Stomach (tissue), 9 donors: ENCODE data around the gene SYVN1. TPM values are rescaled to one million over a fixed set of nuclear protein-coding genes. Genes with fewer than 3 reads are reported as not detected.

Experiments used
- DNase-seq, 2 donors: peaks; one replicate each; pipeline versions ENCODE4 v3.0.0 to v3.0.0-alpha.2; 2013 to 2019
- H3K27ac ChIP-seq, 5 donors: fragments of 200-600 bp in 4 of 5; sonication (generic) in 4 of 5; one replicate each; pipeline ENCODE4 v1.5.1; 2013 to 2019; ENCODE audit warnings: mild to moderate bottlenecking in 1 of 5, moderate library complexity in 1 of 5
- H3K27me3 ChIP-seq, 3 donors: fragments of 200-600 bp; sonication (generic); one replicate each; pipeline ENCODE4 v1.5.1; 2017 to 2019; ENCODE audit warnings: mixed run types in 1 of 3
- H3K36me3 ChIP-seq, 4 donors: fragments of 200-600 bp; sonication (generic); 1 replicate in 3 of 4; 2 replicates in 1 of 4; pipeline ENCODE4 v1.5.1; 2016 to 2019
- H3K4me1 ChIP-seq, 4 donors: fragments of 200-600 bp; sonication (generic); one replicate each; pipeline ENCODE4 v1.5.1; 2016 to 2019
- H3K4me3 ChIP-seq, 4 donors: fragments of 200-600 bp; sonication (generic) in 3 of 4; one replicate each; pipeline ENCODE4 v1.5.1; 2016 to 2019; ENCODE audit warnings: mild to moderate bottlenecking in 1 of 4
- H3K9me3 ChIP-seq, 4 donors: fragments of 200-600 bp; sonication (generic); one replicate each; pipeline ENCODE4 v1.5.1; 2016 to 2019
- CTCF ChIP-seq, 7 experiments: fragments of 450-650 bp in 4 of 7; fragments of 200-600 bp in 3 of 7; sonication (generic) in 3 of 7; IDR thresholded peaks; one replicate each; pipeline ENCODE4 v1.5.1; 2016 to 2019; ENCODE audit warnings: antibody characterized with exemption in 7 of 7, control low read depth in 2 of 7, mild to moderate bottlenecking in 1 of 7
- EP300 ChIP-seq: sonication (generic); formaldehyde crosslinking; IDR thresholded peaks from one replicate; pipeline ENCODE4 v1.6.1; 2017; ENCODE audit warnings: antibody characterized with exemption
- POLR2A ChIP-seq, 4 donors: fragments of 450-650 bp; IDR thresholded peaks; one replicate each; pipeline ENCODE4 v1.6.1; 2016; ENCODE audit warnings: antibody characterized with exemption in 4 of 4, control low read depth in 2 of 4, mild to moderate bottlenecking in 1 of 4, moderate library complexity in 1 of 4
- POLR2AphosphoS5 ChIP-seq, 3 donors: sonication (generic); formaldehyde crosslinking; IDR thresholded peaks; one replicate each; pipeline ENCODE4 v1.6.1; 2016; ENCODE audit warnings: antibody characterized with exemption in 3 of 3
- WGBS, 5 donors: extraction: QIAGEN DNeasy Blood & Tissue Kit in 3 of 5; methylation state at CpG; one replicate each; pipeline versions ENCODE4 v1.1.5 to v1.1.7; 2013 to 2018; 5-methylcytosine and 5-hydroxymethylcytosine counted together
- intact Hi-C: fragments of 100-400 bp; cut with DNase I; formaldehyde crosslinking; loops from one replicate; pipeline ENCODE4 v1.15.1; 2023; ENCODE audit warnings: low total_unique reads
- polyA plus RNA-seq, 3 donors: library from polyadenylated mRNA; stranded (reverse); fragments of 200-250 nt; gene quantifications; one replicate each; pipeline ENCODE4 v1.2.3, GENCODE V29; 2013
- total RNA-seq, 5 donors: library from RNA; depleted of rRNA; stranded (reverse); fragments of >200 nt; gene quantifications; one replicate each; pipeline versions ENCODE4 v1.1.0 to v1.2.3, GENCODE V29; 2014 to 2016
- donor health status: healthy with polysubstance abuse.
- donor health status: Bipolar disorder and iron deficiency.
- donor health status: healthy.

SYVN1 gene
- total and polyA plus RNA-seq, 8 donors, result 7.2 to 75.3 (median 28.8) TPM

- H3K27ac ChIP-seq, result peak overlapping the region; percentile 24 to 54 (median 39)
- 89 to 94% (median 94%) methylated on average over 29 to 52 of the region's 52 CpGs for WGBS, 5 donors
- peaks cover 24 to 43% (median 42%) of the 10 kb centered on the region in 4 donors for H3K36me3 ChIP-seq
- intact Hi-C loops, result no loop called here
- H3K9me3 ChIP-seq, result no peaks in the 10 kb centered on the region
- no peak for DNase-seq
- peaks cover 0 to 2% (median 0%) of the 10 kb centered on the region in 3 donors for H3K27me3 ChIP-seq
- peaks cover 30 to 72% (median 63%) of the 10 kb centered on the region in 4 donors for H3K4me1 ChIP-seq
- H3K4me3 ChIP-seq, result peak overlapping the region in 1 of 4 donors; percentile 15
- TF ChIP-seq POLR2AphosphoS5 (IDR thresholded peaks at IDR 0.05) (no peak), POLR2A (IDR thresholded peaks at IDR 0.05) (no peak), CTCF (IDR thresholded peaks at IDR 0.05) (no peak), EP300 (no peak)
Measured at GRCh38 chr11:65107751-65108468, 26.4 kb downstream of the SYVN1 start.

GRCh38 chr11:65107078-65107477 lies 27.2 kb downstream of the SYVN1 start:
- peaks cover 26 to 72% (median 61%) of the 10 kb centered on the region in 4 donors for H3K4me1 ChIP-seq
- WGBS, 5 donors, result 91 to 98% (median 92%) methylated on average over 12 to 15 of the region's 15 CpGs
- peaks cover 24 to 51% (median 45%) of the 10 kb centered on the region in 4 donors for H3K36me3 ChIP-seq
- H3K9me3 ChIP-seq, result no peaks in the 10 kb centered on the region
- H3K4me3 ChIP-seq, result no peak overlapping the region
- no peaks in the 10 kb centered on the region for H3K27me3 ChIP-seq
- TF ChIP-seq POLR2A (IDR thresholded peaks at IDR 0.05), result no peak
- TF ChIP-seq CTCF (IDR thresholded peaks at IDR 0.05), result no peak
- no peak for TF ChIP-seq EP300
- no peak for DNase-seq
- intact Hi-C loops, result no loop called here
- H3K27ac ChIP-seq, result no peak overlapping the region

GRCh38 chr11:65104628-65105027 lies 29.7 kb downstream of the SYVN1 start:
- Histone ChIP-seq H3K27ac (peak overlapping the region in 2 of 5 donors; percentile 64 to 66), H3K4me3 (no peak overlapping the region), H3K27me3 (no peaks in the 10 kb centered on the region), H3K4me1 (peaks cover 10 to 64% (median 46%) of the 10 kb centered on the region in 4 donors), H3K9me3 (no peaks in the 10 kb centered on the region), H3K36me3 (peaks cover 21 to 54% (median 43%) of the 10 kb centered on the region in 4 donors)
- DNase-seq, result no peak
- TF ChIP-seq EP300, result no peak
- no peak for TF ChIP-seq CTCF (IDR thresholded peaks at IDR 0.05)
- TF ChIP-seq POLR2A (IDR thresholded peaks at IDR 0.05), result no peak
- TF ChIP-seq POLR2AphosphoS5 (IDR thresholded peaks at IDR 0.05), result no peak
- WGBS, 5 donors, result 35 to 64% (median 52%) methylated on average over 4 of the region's 4 CpGs
- intact Hi-C loops, result no loop called here

GRCh38 chr11:65103476-65103875 lies 30.8 kb downstream of the SYVN1 start:
- Histone ChIP-seq H3K36me3 (peaks cover 10 to 49% (median 41%) of the 10 kb centered on the region in 4 donors), H3K27ac (peak overlapping the region in 4 of 5 donors; percentile 24 to 73 (median 65))
- intact Hi-C loops, result no loop called here

More at GRCh38 chr11:65103476-65103875, 30.8 kb downstream of the SYVN1 start:
- peaks cover 10 to 61% (median 45%) of the 10 kb centered on the region in 4 donors for H3K4me1 ChIP-seq
- TF ChIP-seq POLR2AphosphoS5 (IDR thresholded peaks at IDR 0.05) (no peak), POLR2A (IDR thresholded peaks at IDR 0.05) (no peak), CTCF (IDR thresholded peaks at IDR 0.05) (no peak), EP300 (no peak)
- no peak for DNase-seq
- H3K4me3 ChIP-seq, result no peak overlapping the region
- H3K27me3 ChIP-seq, result no peaks in the 10 kb centered on the region
- no peaks in the 10 kb centered on the region for H3K9me3 ChIP-seq
